Aorta (tissue), 5 donors: ENCODE results near the gene CPA3. TPM values are rescaled to one million over a fixed set of nuclear protein-coding genes. Genes with fewer than 3 reads are reported as not detected.

Experiments
- ATAC-seq: fragments of 200-7000 bp; cut with Tn5 transposase; one replicate; pipeline ENCODE4 v1.9.1; 2022; ENCODE audit warnings: moderate library complexity; ENCODE audit not compliant: low FRiP score
- DNase-seq, 2 donors: peaks; one replicate each; pipeline ENCODE4 v3.0.0-alpha.2; 2020
- H3K27ac ChIP-seq, 2 donors: one replicate each; pipeline ENCODE4 v1.5.1; 2013; ENCODE audit warnings: low read length in 2 of 2, mild to moderate bottlenecking in 2 of 2, moderate library complexity in 2 of 2, control low read depth in 1 of 2, inconsistent platforms in 1 of 2, low read depth in 1 of 2
- H3K27me3 ChIP-seq, 2 donors: one replicate each; pipeline ENCODE4 v1.6.1; 2013; ENCODE audit warnings: control low read depth in 1 of 2, low read length in 1 of 2, mild to moderate bottlenecking in 1 of 2, moderate library complexity in 1 of 2; ENCODE audit not compliant: insufficient read depth in 2 of 2, control insufficient read depth in 1 of 2
- H3K36me3 ChIP-seq, 2 donors: one replicate each; pipeline ENCODE4 v1.6.1; 2013; ENCODE audit warnings: control low read depth in 1 of 2, low read length in 1 of 2, mild to moderate bottlenecking in 1 of 2; ENCODE audit not compliant: insufficient read depth in 2 of 2, control insufficient read depth in 1 of 2
- H3K4me1 ChIP-seq, 2 donors: one replicate each; pipeline ENCODE4 v1.6.1; 2013; ENCODE audit warnings: low read length in 2 of 2, control low read depth in 1 of 2, mild to moderate bottlenecking in 1 of 2, moderate library complexity in 1 of 2; ENCODE audit not compliant: insufficient read depth in 2 of 2, control insufficient read depth in 1 of 2
- H3K4me3 ChIP-seq, 2 donors: one replicate each; pipeline ENCODE4 v1.5.1; 2013; ENCODE audit warnings: low read length in 2 of 2, control low read depth in 1 of 2, mild to moderate bottlenecking in 1 of 2
- H3K9me3 ChIP-seq: one replicate; pipeline ENCODE4 v1.6.1; 2013; ENCODE audit warnings: mild to moderate bottlenecking, low read length; ENCODE audit not compliant: control insufficient read depth
- WGBS, 2 donors: extraction: QIAGEN DNeasy Blood & Tissue Kit; methylation state at CpG; one replicate each; pipeline ENCODE4 v1.1.7; 2013; 5-methylcytosine and 5-hydroxymethylcytosine counted together
- intact Hi-C, 2 donors: fragments of 100-400 bp; cut with DNase I; formaldehyde crosslinking; loops; one replicate each; pipeline versions ENCODE4 v1.14.2 to v1.15.0; 2022
- polyA plus RNA-seq, 2 donors: library from polyadenylated mRNA; stranded (reverse); fragments of 200-250 nt; gene quantifications; one replicate each; pipeline ENCODE4 v1.2.3, GENCODE V29; 2013
- total RNA-seq, 2 donors: library from RNA; stranded (reverse); fragmentation: NEBNext Ultra II Directional; extraction: Animal tissue kit (Norgen Biotek cat#: 25700); gene quantifications; one replicate each; pipeline ENCODE4 v1.2.1, GENCODE V29; 2021
- donor health status: healthy with polysubstance abuse.
- donor health status: Bipolar disorder and iron deficiency.
- donor health status: DM: no; HTN: no; CAD: no.
- donor health status: DM: no; HTN: no; CAD: no.
- donor health status: DM: yes; HTN: yes; CAD: no.

The CPA3 gene
- total and polyA plus RNA-seq, 4 donors: 0.69 to 20.5 (median 4.3) TPM

GRCh38 chr3:148853076-148853475, 12.0 kb upstream of the CPA3 start:
- no peaks in the 10 kb centered on the region for H3K36me3 ChIP-seq
- WGBS, 2 donors: 72 to 81% methylated on average over 2 of the region's 2 CpGs
- H3K4me1 ChIP-seq: no peaks in the 10 kb centered on the region

GRCh38 chr3:148854061-148854460, 11.0 kb upstream of the CPA3 start:
- Histone ChIP-seq H3K27ac (no peak overlapping the region), H3K4me1 (no peaks in the 10 kb centered on the region), H3K27me3 (no peaks in the 10 kb centered on the region), H3K9me3 (no peaks in the 10 kb centered on the region), H3K4me3 (no peak overlapping the region), H3K36me3 (no peaks in the 10 kb centered on the region)
- ATAC-seq: no peak
- DNase-seq: no peak
- intact Hi-C loops: no loop called here

More at GRCh38 chr3:148853076-148853475, 12.0 kb upstream of the CPA3 start:
- ATAC-seq (no peak), DNase-seq (no peak)
- Histone ChIP-seq H3K27me3 (no peaks in the 10 kb centered on the region), H3K9me3 (no peaks in the 10 kb centered on the region), H3K4me3 (no peak overlapping the region), H3K27ac (no peak overlapping the region)
- intact Hi-C loops: no loop called here

- no peak overlapping the region for H3K4me3 ChIP-seq
- 79 to 92% methylated on average over 3 of the region's 3 CpGs for WGBS, 2 donors
- H3K9me3 ChIP-seq: no peaks in the 10 kb centered on the region
- H3K27ac ChIP-seq: no peak overlapping the region
- no peaks in the 10 kb centered on the region for H3K27me3 ChIP-seq
- intact Hi-C loops: no loop called here
- DNase-seq: no peak
- H3K4me1 ChIP-seq: no peaks in the 10 kb centered on the region
- peak; percentile 73 for ATAC-seq
- H3K36me3 ChIP-seq: no peaks in the 10 kb centered on the region
Measured at GRCh38 chr3:148856384-148856783, 8.7 kb upstream of the CPA3 start.

- no peak for DNase-seq
- Histone ChIP-seq H3K9me3 (no peaks in the 10 kb centered on the region), H3K4me1 (no peaks in the 10 kb centered on the region), H3K27me3 (no peaks in the 10 kb centered on the region), H3K36me3 (no peaks in the 10 kb centered on the region), H3K27ac (no peak overlapping the region), H3K4me3 (no peak overlapping the region)
- intact Hi-C loops: no loop called here
- 60 to 73% methylated on average over 4 of the region's 4 CpGs for WGBS, 2 donors
- ATAC-seq: no peak
Measured at GRCh38 chr3:148857316-148857715, 7.8 kb upstream of the CPA3 start.

GRCh38 chr3:148861277-148861869, 3.7 kb upstream of the CPA3 start:
- ATAC-seq: no peak
- H3K27ac ChIP-seq: no peak overlapping the region
- intact Hi-C loops: loop anchor here (2.0 to 5.0 kb wide), 3 partner anchors 81 to 411 kb away; no protein-coding TSS in a partner anchor
- H3K4me1 ChIP-seq: no peaks in the 10 kb centered on the region
- no peaks in the 10 kb centered on the region for H3K36me3 ChIP-seq
- no peak for DNase-seq
- H3K9me3 ChIP-seq: no peaks in the 10 kb centered on the region
- H3K27me3 ChIP-seq: no peaks in the 10 kb centered on the region
- 2 to 5% methylated on average over 1 of the region's 1 CpG for WGBS, 2 donors
- H3K4me3 ChIP-seq: no peak overlapping the region

GRCh38 chr3:148863297-148863696, 1.8 kb upstream of the CPA3 start:
- no peaks in the 10 kb centered on the region for H3K27me3 ChIP-seq
- intact Hi-C loops: loop anchor here in 1 of 2 donors (5.0 kb wide), 1 partner anchor 409 kb away; no protein-coding TSS in a partner anchor
- no peak for ATAC-seq

GRCh38 chr3:148863814-148864213, 1.3 kb upstream of the CPA3 start:
- Histone ChIP-seq H3K27ac (no peak overlapping the region), H3K4me3 (no peak overlapping the region), H3K9me3 (no peaks in the 10 kb centered on the region), H3K27me3 (no peaks in the 10 kb centered on the region), H3K4me1 (no peaks in the 10 kb centered on the region), H3K36me3 (no peaks in the 10 kb centered on the region)
- WGBS, 2 donors: 68 to 72% methylated on average over 5 of the region's 5 CpGs
- intact Hi-C loops: loop anchor here in 1 of 2 donors (5.0 kb wide), 1 partner anchor 408 kb away; no protein-coding TSS in a partner anchor
- ATAC-seq (no peak), DNase-seq (no peak)

More at GRCh38 chr3:148863297-148863696, 1.8 kb upstream of the CPA3 start:
- no peaks in the 10 kb centered on the region for H3K9me3 ChIP-seq
- 39 to 41% methylated on average over 4 of the region's 4 CpGs for WGBS, 2 donors
- no peak overlapping the region for H3K4me3 ChIP-seq
- H3K27ac ChIP-seq: no peak overlapping the region
- H3K4me1 ChIP-seq: no peaks in the 10 kb centered on the region
- H3K36me3 ChIP-seq: no peaks in the 10 kb centered on the region
- no peak for DNase-seq

- ATAC-seq (no peak), DNase-seq (no peak)
- WGBS, 2 donors: 82 to 84% methylated on average over 4 of the region's 4 CpGs
- Histone ChIP-seq H3K4me1 (no peaks in the 10 kb centered on the region), H3K27me3 (no peaks in the 10 kb centered on the region), H3K36me3 (no peaks in the 10 kb centered on the region), H3K4me3 (no peak overlapping the region), H3K27ac (no peak overlapping the region), H3K9me3 (no peaks in the 10 kb centered on the region)
- intact Hi-C loops: no loop called here
Measured at GRCh38 chr3:148866261-148866660, 1.2 kb downstream of the CPA3 start.

GRCh38 chr3:148873270-148873927, 8.3 kb downstream of the CPA3 start:
- ATAC-seq: no peak
- intact Hi-C loops: no loop called here

More at GRCh38 chr3:148873270-148873927, 8.3 kb downstream of the CPA3 start:
- Histone ChIP-seq H3K4me1 (no peaks in the 10 kb centered on the region), H3K4me3 (no peak overlapping the region), H3K27ac (no peak overlapping the region), H3K9me3 (no peaks in the 10 kb centered on the region), H3K36me3 (no peaks in the 10 kb centered on the region), H3K27me3 (no peaks in the 10 kb centered on the region)
- WGBS, 2 donors: 75 to 80% methylated on average over 9 of the region's 9 CpGs
- DNase-seq: no peak
